ENCODE data around the gene OMG. TPM values are rescaled to one million over a fixed set of nuclear protein-coding genes. Genes with fewer than 3 reads are reported as not detected.
"Not testable (repeated sequence)": the region's sequence is repeated elsewhere in the genome, so short reads cannot be mapped to it uniquely, and the experiment has no call there.

OMG gene
- total and polyA plus RNA-seq, 5 donors = 0.14 TPM; not detected in 4

DNA sequence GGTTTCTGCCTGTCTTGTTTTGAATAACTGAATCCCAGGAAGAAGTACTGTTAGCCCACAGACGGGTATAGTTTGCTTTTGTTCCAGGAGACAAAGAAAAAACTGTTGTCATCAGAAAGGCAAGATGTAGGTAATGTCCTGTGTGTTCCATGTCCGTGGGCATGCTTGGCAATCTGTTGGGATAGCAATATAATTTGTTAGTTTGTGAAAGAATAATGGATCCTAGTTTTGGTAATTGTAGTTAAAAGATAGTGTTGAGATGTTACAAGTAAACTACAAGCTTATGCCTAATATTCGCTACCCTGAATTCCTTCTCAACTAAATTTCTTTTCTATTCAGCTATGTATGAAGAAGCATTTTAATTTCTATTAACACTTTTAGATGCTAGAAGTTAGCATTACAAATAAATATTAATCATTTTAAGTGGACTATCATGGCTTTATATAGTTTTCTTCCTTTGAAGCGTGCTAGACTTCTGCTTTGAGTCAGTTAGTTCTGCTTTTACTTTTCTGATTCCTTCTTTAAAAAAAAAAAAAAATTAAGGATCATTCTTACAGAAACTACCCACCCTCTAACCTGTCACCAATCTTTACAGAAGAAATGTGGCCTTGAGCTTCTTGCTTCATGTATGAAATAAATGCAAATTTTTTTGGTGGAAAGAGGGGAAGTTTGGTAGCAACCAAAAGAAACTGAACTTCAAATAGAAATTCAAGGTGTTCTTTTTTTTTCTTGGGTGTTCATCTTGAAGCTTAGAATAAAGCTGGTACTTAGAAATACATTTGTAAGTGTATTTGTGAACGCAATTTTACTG, 22.0 kb upstream of the OMG start:
- WGBS = 76% methylated on average over 5 of the region's 5 CpGs
- intact Hi-C loops (cut with DNase I) = no loop called here
- Histone ChIP-seq H3K27me3 (ENCODE audit: control insufficient read depth, insufficient read depth) (no peaks in the 10 kb centered on the region), H3K4me3 (ENCODE audit: low read length) (peak overlapping the region; percentile 51), H3K27ac (ENCODE audit: low read length) (no peak overlapping the region), H3K9me3 (ENCODE audit: control insufficient read depth, low read length) (no peaks in the 10 kb centered on the region), H3K4me1 (ENCODE audit: control insufficient read depth, insufficient read depth, low read length) (no peaks in the 10 kb centered on the region)
- ATAC-seq = no peak
- no peak for DNase-seq

GRCh38 chr17:31318298-31318801, 21.3 kb upstream of the OMG start:
- H3K27ac ChIP-seq (ENCODE audit: low read length) = peak overlapping the region; percentile 23
- intact Hi-C loops (cut with DNase I) = no loop called here
- no peaks in the 10 kb centered on the region for H3K9me3 ChIP-seq (ENCODE audit: control insufficient read depth, low read length)
- H3K4me3 ChIP-seq (ENCODE audit: low read length) = peak overlapping the region; percentile 51
- WGBS = 51% methylated on average over 8 of the region's 8 CpGs
- DNase-seq = peak; percentile 60 to 81 (median 60)
- peak; percentile 82 to 92 for ATAC-seq
- H3K4me1 ChIP-seq (ENCODE audit: control insufficient read depth, insufficient read depth, low read length) = no peaks in the 10 kb centered on the region
- no peaks in the 10 kb centered on the region for H3K27me3 ChIP-seq (ENCODE audit: control insufficient read depth, insufficient read depth)

- no peak overlapping the region for H3K4me3 ChIP-seq (ENCODE audit: low read length)
- intact Hi-C loops (cut with DNase I) = no loop called here
- ATAC-seq = no peak
- no peaks in the 10 kb centered on the region for H3K27me3 ChIP-seq (ENCODE audit: control insufficient read depth, insufficient read depth)
- no peak for DNase-seq
- H3K4me1 ChIP-seq (ENCODE audit: control insufficient read depth, insufficient read depth, low read length) = no peaks in the 10 kb centered on the region
- 92% methylated on average over 3 of the region's 3 CpGs for WGBS
- H3K27ac ChIP-seq (ENCODE audit: low read length) = no peak overlapping the region
- no peaks in the 10 kb centered on the region for H3K9me3 ChIP-seq (ENCODE audit: control insufficient read depth, low read length)
Observed at GRCh38 chr17:31314782-31315100, 17.7 kb upstream of the OMG start.

- Histone ChIP-seq H3K4me1 (ENCODE audit: control insufficient read depth, insufficient read depth, low read length) (no peaks in the 10 kb centered on the region), H3K9me3 (ENCODE audit: control insufficient read depth, low read length) (no peaks in the 10 kb centered on the region), H3K27me3 (ENCODE audit: control insufficient read depth, insufficient read depth) (no peaks in the 10 kb centered on the region), H3K27ac (ENCODE audit: low read length) (no peak within 1 kb of the TSS), H3K4me3 (ENCODE audit: low read length) (no peak within 1 kb of the TSS)
- WGBS = 77% methylated on average over 3 of the region's 3 CpGs
- DNase-seq (no peak), ATAC-seq (peak in 1 of 2 donors; percentile 46)
- intact Hi-C loops (cut with DNase I) = no loop called here
Observed at GRCh38 chr17:31313982-31314781, 17.1 kb upstream of the OMG start, which contains the start of gene EVI2B. Gene EVI2B, minus strand, starts transcription at chr17:31314054. Its CDS starts 8,445 bp downstream, at chr17:31305609.

GRCh38 chr17:31312223-31312622, 15.2 kb upstream of the OMG start:
- intact Hi-C loops (cut with DNase I) = not testable (repeated sequence)

DNA sequence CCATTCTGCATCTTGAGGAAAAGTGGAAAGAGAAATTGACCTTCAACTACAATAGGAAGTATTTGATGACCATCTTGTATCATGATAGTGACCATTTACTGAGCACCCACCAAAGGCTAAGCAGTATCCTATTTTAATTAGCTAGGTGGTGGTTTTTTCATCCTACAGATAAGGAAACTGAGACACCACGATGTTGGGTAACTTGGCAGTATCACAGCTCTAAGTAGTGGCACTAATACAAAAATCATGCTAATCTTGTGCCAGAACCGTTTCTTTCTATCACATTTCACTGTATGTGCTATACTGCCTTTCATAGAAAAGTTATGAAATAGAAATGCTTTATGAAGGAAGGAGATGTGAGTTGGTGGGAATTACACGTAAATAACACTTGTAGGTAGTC, 14.5 kb upstream of the OMG start:
- no peak overlapping the region for H3K4me3 ChIP-seq (ENCODE audit: low read length)
- ATAC-seq (no peak), DNase-seq (no peak)
- 72% methylated on average over 3 of the region's 3 CpGs for WGBS
- H3K4me1 ChIP-seq (ENCODE audit: control insufficient read depth, insufficient read depth, low read length) = no peaks in the 10 kb centered on the region
- intact Hi-C loops (cut with DNase I) = no loop called here
- no peaks in the 10 kb centered on the region for H3K27me3 ChIP-seq (ENCODE audit: control insufficient read depth, insufficient read depth)
- H3K27ac ChIP-seq (ENCODE audit: low read length) = no peak overlapping the region
- H3K9me3 ChIP-seq (ENCODE audit: control insufficient read depth, low read length) = no peaks in the 10 kb centered on the region

More at GRCh38 chr17:31312223-31312622, 15.2 kb upstream of the OMG start:
- WGBS = 79% methylated on average over 7 of the region's 7 CpGs
- not testable (repeated sequence) for H3K9me3 ChIP-seq (ENCODE audit: control insufficient read depth, low read length); H3K27ac ChIP-seq (ENCODE audit: low read length); H3K4me1 ChIP-seq (ENCODE audit: control insufficient read depth, insufficient read depth, low read length); ATAC-seq; H3K27me3 ChIP-seq (ENCODE audit: control insufficient read depth, insufficient read depth); H3K4me3 ChIP-seq (ENCODE audit: low read length)
- peak in 2 of 3 donors; percentile 38 to 46 for DNase-seq

DNA sequence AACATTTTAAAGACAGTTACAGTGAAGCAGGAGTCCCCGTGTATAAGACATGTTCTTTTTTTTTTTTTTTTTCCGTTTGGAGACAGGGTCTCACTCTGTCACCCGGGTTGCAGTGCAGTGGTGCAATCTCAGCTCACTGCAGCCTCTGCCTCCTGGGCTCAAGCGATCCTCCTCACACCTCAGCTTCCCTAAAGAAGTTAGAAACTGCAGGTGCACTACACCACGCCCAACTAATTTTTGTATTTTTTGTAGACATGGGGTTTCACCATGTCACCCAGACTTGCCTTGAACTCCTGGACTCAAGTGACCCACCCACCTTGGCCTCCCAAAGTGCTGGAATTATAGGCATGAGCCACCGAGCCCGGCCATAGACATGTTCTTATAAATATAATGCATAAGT, 13.8 kb upstream of the OMG start:
- no peak for DNase-seq
- no peaks in the 10 kb centered on the region for H3K27me3 ChIP-seq (ENCODE audit: control insufficient read depth, insufficient read depth)
- H3K27ac ChIP-seq (ENCODE audit: low read length) = no peak overlapping the region
- no peak for ATAC-seq
- intact Hi-C loops (cut with DNase I) = no loop called here
- no peaks in the 10 kb centered on the region for H3K9me3 ChIP-seq (ENCODE audit: control insufficient read depth, low read length)
- H3K4me3 ChIP-seq (ENCODE audit: low read length) = no peak overlapping the region
- WGBS = 77% methylated on average over 7 of the region's 7 CpGs
- H3K4me1 ChIP-seq (ENCODE audit: control insufficient read depth, insufficient read depth, low read length) = no peaks in the 10 kb centered on the region

GRCh38 chr17:31310260-31310659, 13.2 kb upstream of the OMG start:
- Histone ChIP-seq H3K4me3 (ENCODE audit: low read length) (no peak overlapping the region), H3K4me1 (ENCODE audit: control insufficient read depth, insufficient read depth, low read length) (no peaks in the 10 kb centered on the region), H3K27me3 (ENCODE audit: control insufficient read depth, insufficient read depth) (no peaks in the 10 kb centered on the region), H3K9me3 (ENCODE audit: control insufficient read depth, low read length) (no peaks in the 10 kb centered on the region), H3K27ac (ENCODE audit: low read length) (no peak overlapping the region)
- ATAC-seq (no peak), DNase-seq (no peak)
- intact Hi-C loops (cut with DNase I) = no loop called here
- 50% methylated on average over 2 of the region's 2 CpGs for WGBS

GRCh38 chr17:31309556-31309955, 12.5 kb upstream of the OMG start:
- no peaks in the 10 kb centered on the region for H3K27me3 ChIP-seq (ENCODE audit: control insufficient read depth, insufficient read depth)
- no peak for ATAC-seq
- intact Hi-C loops (cut with DNase I) = no loop called here
- H3K27ac ChIP-seq (ENCODE audit: low read length) = no peak overlapping the region
- peak overlapping the region; percentile 15 for H3K4me3 ChIP-seq (ENCODE audit: low read length)
- no peak for DNase-seq
- WGBS = 83% methylated on average over 2 of the region's 2 CpGs
- no peaks in the 10 kb centered on the region for H3K9me3 ChIP-seq (ENCODE audit: control insufficient read depth, low read length)
- H3K4me1 ChIP-seq (ENCODE audit: control insufficient read depth, insufficient read depth, low read length) = no peaks in the 10 kb centered on the region

- intact Hi-C loops (cut with DNase I) = no loop called here
- Histone ChIP-seq H3K27ac (ENCODE audit: low read length) (no peak overlapping the region), H3K27me3 (ENCODE audit: control insufficient read depth, insufficient read depth) (no peaks in the 10 kb centered on the region), H3K9me3 (ENCODE audit: control insufficient read depth, low read length) (no peaks in the 10 kb centered on the region), H3K4me3 (ENCODE audit: low read length) (no peak overlapping the region), H3K4me1 (ENCODE audit: control insufficient read depth, insufficient read depth, low read length) (no peaks in the 10 kb centered on the region)
- DNase-seq (no peak), ATAC-seq (no peak)
- 75% methylated on average over 5 of the region's 5 CpGs for WGBS
Observed at GRCh38 chr17:31308372-31309334, 11.6 kb upstream of the OMG start.
